Gastroesophageal sphincter (tissue), 4 donors: ENCODE data around the gene MPZL3. TPM values are rescaled to one million over a fixed set of nuclear protein-coding genes. Genes with fewer than 3 reads are reported as not detected.
A peak's percentile ranks its signal among the peaks of the same experiment; 100 is the strongest.

Source experiments
- ATAC-seq: fragments of 150-250 bp; one replicate; pipeline ENCODE4 v1.9.1; 2016; ENCODE audit warnings: mild to moderate bottlenecking, moderate library complexity
- H3K27ac ChIP-seq, 4 donors: fragments of 200-600 bp; sonication (generic) in 3 of 4; 1 replicate in 3 of 4; 2 replicates in 1 of 4; pipeline ENCODE4 v1.5.1; 2016 to 2019
- H3K27me3 ChIP-seq: fragments of 200-600 bp; sonication (generic); one replicate; pipeline ENCODE4 v1.5.1; 2019
- H3K36me3 ChIP-seq, 2 donors: fragments of 200-600 bp; sonication (generic); one replicate each; pipeline ENCODE4 v1.5.1; 2019; ENCODE audit warnings: control low read depth in 1 of 2
- H3K4me1 ChIP-seq, 3 donors: fragments of 200-600 bp; sonication (generic); 1 replicate in 2 of 3; 2 replicates in 1 of 3; pipeline ENCODE4 v1.5.1; 2016 to 2019; ENCODE audit warnings: control low read depth in 2 of 3
- H3K4me3 ChIP-seq, 2 donors: fragments of 200-600 bp; sonication (generic); one replicate each; pipeline ENCODE4 v1.5.1; 2019; ENCODE audit warnings: mild to moderate bottlenecking in 1 of 2, moderate library complexity in 1 of 2
- H3K9me3 ChIP-seq, 3 donors: fragments of 200-600 bp; sonication (generic); one replicate each; pipeline ENCODE4 v1.5.1; 2017 to 2019; ENCODE audit warnings: control low read depth in 2 of 3
- EP300 ChIP-seq: sonication (generic); formaldehyde crosslinking; IDR thresholded peaks from one replicate; pipeline ENCODE4 v1.6.1; 2017; ENCODE audit warnings: antibody characterized with exemption, mild to moderate bottlenecking
- POLR2A ChIP-seq, 2 donors: fragments of 450-650 bp; IDR thresholded peaks; one replicate each; pipeline ENCODE4 v1.6.1; 2017; ENCODE audit warnings: antibody characterized with exemption in 2 of 2, mild to moderate bottlenecking in 2 of 2, moderate library complexity in 1 of 2
- POLR2AphosphoS5 ChIP-seq: sonication (generic); formaldehyde crosslinking; IDR thresholded peaks from one replicate; pipeline ENCODE4 v1.6.1; 2017; ENCODE audit warnings: antibody characterized with exemption
- WGBS, 2 donors: methylation state at CpG; one replicate each; pipeline ENCODE4 v1.1.5; 2018; ENCODE audit warnings: low coverage in 1 of 2; 5-methylcytosine and 5-hydroxymethylcytosine counted together
- total RNA-seq, 4 donors: library from RNA; depleted of rRNA; stranded (reverse); fragments of >200 nt; gene quantifications; one replicate each; pipeline ENCODE4 v1.1.0, GENCODE V29; 2016
- TF ChIP-seq, protein P1 (sequence below), 4 experiments: fragments of 200-600 bp in 2 of 4; fragments of 450-650 bp in 2 of 4; sonication (generic) in 1 of 4; IDR thresholded peaks; one replicate each; pipeline ENCODE4 v1.5.1; 2017 to 2019; ENCODE audit warnings: antibody characterized with exemption in 4 of 4, mild to moderate bottlenecking in 2 of 4, moderate library complexity in 2 of 4

MPZL3 gene
- total RNA-seq, 4 donors from 2014 or later = 0.54 to 3.8 (median 0.65) TPM

DNA sequence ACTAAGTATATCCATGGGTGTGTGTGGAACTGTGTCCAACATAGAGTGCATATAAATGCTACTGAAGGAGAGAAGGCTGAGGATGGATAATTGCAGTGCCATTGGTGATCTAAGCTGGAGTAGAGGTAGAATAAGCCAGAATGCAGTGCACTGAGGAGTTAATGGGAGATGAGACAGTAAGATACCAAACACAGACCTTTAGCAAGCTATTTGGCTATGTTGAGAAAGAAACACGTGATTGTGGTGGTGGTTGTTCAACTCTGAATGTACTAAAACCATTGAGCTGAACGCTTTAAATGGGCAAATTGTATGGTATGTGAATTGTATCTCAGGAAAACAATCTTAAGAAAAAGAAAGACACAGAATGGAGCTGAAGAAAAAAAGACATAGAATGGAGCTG lies 50.2 kb downstream of the MPZL3 start:
- WGBS, 2 donors = 74 to 88% methylated on average over 2 of the region's 2 CpGs
- Histone ChIP-seq H3K27me3 (peaks cover 4% of the 10 kb centered on the region), H3K9me3 (no peaks in the 10 kb centered on the region), H3K4me1 (peaks cover 0 to 8% (median 0%) of the 10 kb centered on the region in 3 donors), H3K4me3 (no peak overlapping the region), H3K36me3 (no peaks in the 10 kb centered on the region), H3K27ac (no peak overlapping the region)
- TF ChIP-seq, protein P1, sequence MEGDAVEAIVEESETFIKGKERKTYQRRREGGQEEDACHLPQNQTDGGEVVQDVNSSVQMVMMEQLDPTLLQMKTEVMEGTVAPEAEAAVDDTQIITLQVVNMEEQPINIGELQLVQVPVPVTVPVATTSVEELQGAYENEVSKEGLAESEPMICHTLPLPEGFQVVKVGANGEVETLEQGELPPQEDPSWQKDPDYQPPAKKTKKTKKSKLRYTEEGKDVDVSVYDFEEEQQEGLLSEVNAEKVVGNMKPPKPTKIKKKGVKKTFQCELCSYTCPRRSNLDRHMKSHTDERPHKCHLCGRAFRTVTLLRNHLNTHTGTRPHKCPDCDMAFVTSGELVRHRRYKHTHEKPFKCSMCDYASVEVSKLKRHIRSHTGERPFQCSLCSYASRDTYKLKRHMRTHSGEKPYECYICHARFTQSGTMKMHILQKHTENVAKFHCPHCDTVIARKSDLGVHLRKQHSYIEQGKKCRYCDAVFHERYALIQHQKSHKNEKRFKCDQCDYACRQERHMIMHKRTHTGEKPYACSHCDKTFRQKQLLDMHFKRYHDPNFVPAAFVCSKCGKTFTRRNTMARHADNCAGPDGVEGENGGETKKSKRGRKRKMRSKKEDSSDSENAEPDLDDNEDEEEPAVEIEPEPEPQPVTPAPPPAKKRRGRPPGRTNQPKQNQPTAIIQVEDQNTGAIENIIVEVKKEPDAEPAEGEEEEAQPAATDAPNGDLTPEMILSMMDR (IDR thresholded peaks at IDR 0.05) = no peak
- no peak for TF ChIP-seq POLR2AphosphoS5
- no peak for ATAC-seq

DNA sequence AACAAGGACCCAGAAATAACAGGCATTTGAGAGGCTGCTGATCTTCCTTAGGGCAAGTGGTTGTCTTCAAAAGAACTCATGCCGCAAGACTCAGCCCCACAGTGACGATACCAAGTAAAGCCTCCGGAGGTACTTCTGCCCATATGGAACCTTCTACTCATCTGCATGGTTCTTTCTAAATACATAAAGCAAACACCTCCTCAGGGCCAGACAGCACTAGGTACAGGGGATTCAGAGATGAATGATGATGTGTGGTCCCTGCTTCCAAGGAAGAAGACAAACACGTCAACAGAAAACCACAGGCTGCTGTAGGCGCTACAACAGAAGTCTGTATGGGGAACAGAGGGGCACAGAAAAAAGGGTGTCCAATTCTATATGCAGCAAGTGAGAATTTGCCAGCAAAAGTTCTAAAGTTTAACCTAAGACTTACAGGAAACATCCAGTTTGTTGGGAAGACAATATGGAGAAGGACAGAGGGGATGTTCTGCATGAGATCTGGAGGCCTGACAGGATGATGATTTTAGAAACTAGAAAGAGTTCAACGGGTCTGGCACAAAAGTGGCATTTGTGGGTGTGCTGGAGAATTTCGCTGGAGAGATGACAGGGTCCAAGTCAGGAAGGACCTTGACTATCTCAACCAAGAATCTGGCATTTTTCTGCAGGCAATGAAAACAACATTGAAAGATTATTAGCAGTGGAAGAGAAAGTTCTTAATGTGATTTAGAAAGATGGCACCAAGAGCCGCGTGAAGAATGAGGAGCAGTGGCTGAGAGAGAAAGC lies 51.1 kb downstream of the MPZL3 start:
- no peak for ATAC-seq
- TF ChIP-seq POLR2AphosphoS5 (no peak), POLR2A (IDR thresholded peaks at IDR 0.05) (no peak), EP300 (no peak)
- TF ChIP-seq, protein P1 (IDR thresholded peaks at IDR 0.05) = no peak

DNA sequence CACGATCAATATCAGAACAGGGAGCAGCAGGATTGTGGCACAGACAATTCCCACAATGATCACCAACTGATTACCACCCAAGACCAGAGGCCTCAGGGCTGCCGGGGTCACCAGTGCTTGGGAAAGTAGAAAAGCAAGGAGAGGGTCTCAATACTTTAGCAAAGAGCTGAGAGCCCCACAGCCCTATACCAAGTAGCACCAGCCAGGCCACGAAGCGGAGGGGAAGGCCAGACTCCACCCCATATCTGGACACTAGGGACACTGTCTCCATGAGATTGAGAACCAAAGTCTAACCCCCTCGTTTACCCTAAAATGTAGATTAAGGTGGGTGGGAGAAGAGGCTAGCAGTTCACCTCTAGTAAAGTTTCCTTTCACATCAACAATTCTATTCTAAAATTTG lies 51.7 kb downstream of the MPZL3 start:
- Histone ChIP-seq H3K27ac (no peak overlapping the region), H3K4me1 (peaks cover 0 to 12% (median under 1%) of the 10 kb centered on the region in 3 donors), H3K27me3 (no peaks in the 10 kb centered on the region), H3K4me3 (no peak overlapping the region), H3K9me3 (no peaks in the 10 kb centered on the region), H3K36me3 (no peaks in the 10 kb centered on the region)
- no peak for TF ChIP-seq POLR2A (IDR thresholded peaks at IDR 0.05)
- 77 to 90% methylated on average over 3 of the region's 5 CpGs for WGBS, 2 donors
- no peak for ATAC-seq

More for the DNA sequence above, 51.1 kb downstream of the MPZL3 start:
- H3K9me3 ChIP-seq = no peaks in the 10 kb centered on the region
- H3K36me3 ChIP-seq = no peaks in the 10 kb centered on the region
- H3K27ac ChIP-seq = no peak overlapping the region
- no peak overlapping the region for H3K4me3 ChIP-seq
- 79 to 90% methylated on average over 5 to 7 of the region's 9 CpGs for WGBS, 2 donors
- H3K27me3 ChIP-seq = peaks cover 3% of the 10 kb centered on the region
- H3K4me1 ChIP-seq = peaks cover 0 to 8% (median 0%) of the 10 kb centered on the region in 3 donors

DNA sequence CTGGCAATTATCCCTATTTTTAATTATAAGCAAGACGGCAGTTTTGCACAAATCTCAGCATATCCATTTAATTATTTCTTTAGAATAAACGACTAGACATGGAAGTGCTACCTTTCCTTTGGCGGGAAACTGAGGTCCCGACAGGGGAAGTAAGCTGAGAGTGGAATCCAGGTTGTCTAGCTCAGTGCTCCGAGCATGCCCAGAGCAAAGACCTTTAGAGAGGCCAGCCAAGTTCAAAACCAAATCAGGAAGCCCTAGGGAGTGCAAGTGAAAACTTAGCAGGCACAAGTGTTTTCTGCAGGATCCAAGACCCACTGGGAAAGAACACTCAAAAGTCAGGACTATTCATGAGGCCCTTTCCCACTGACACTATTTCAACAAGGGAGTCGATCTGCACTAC lies 53.0 kb downstream of the MPZL3 start:
- H3K27ac ChIP-seq = no peak overlapping the region
- H3K27me3 ChIP-seq = no peaks in the 10 kb centered on the region
- ATAC-seq = no peak
- TF ChIP-seq, protein P1 (IDR thresholded peaks at IDR 0.05) = no peak
- TF ChIP-seq EP300 (no peak), POLR2A (IDR thresholded peaks at IDR 0.05) (no peak), POLR2AphosphoS5 (no peak)
- no peak overlapping the region for H3K4me3 ChIP-seq
- H3K4me1 ChIP-seq = peaks cover 4 to 25% (median 11%) of the 10 kb centered on the region in 3 donors
- H3K9me3 ChIP-seq = no peaks in the 10 kb centered on the region
- WGBS, 2 donors = 32 to 63% methylated on average over 4 to 6 of the region's 6 CpGs
- H3K36me3 ChIP-seq = no peaks in the 10 kb centered on the region

DNA sequence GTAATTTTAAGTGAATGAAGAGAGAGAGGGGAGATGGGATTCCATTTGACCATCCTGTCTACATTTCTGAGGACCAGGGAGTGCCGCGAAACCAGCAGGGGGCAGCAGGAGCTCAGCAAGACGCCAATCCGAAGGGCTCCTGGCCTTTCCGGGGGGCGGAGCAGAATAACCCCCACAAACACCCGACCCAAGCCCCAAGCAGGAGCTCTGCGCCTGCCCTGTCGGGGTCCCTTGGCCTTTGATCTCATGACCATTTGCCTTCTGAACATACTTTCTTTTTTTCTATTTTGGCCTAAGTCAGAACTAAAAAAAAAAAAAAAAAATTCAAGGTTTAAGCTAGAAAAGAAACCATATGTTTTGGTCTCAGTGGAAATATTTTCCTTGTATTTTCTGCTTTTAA lies 53.8 kb downstream of the MPZL3 start:
- no peak for ATAC-seq
- no peak overlapping the region for H3K4me3 ChIP-seq
- TF ChIP-seq POLR2AphosphoS5 (no peak), POLR2A (IDR thresholded peaks at IDR 0.05) (no peak), EP300 (no peak)
- TF ChIP-seq, protein P1 (IDR thresholded peaks at IDR 0.05) = peak; percentile 56 to 91 (median 62)
- H3K4me1 ChIP-seq = peaks cover 4 to 27% (median 11%) of the 10 kb centered on the region in 3 donors
- H3K36me3 ChIP-seq = no peaks in the 10 kb centered on the region
- H3K27ac ChIP-seq = no peak overlapping the region
- 0 to 1% methylated on average over 7 to 8 of the region's 9 CpGs for WGBS, 2 donors
- H3K9me3 ChIP-seq = no peaks in the 10 kb centered on the region
- no peaks in the 10 kb centered on the region for H3K27me3 ChIP-seq
